HepG2 (cell line): ENCODE measurements around the gene SHROOM2. TPM values are rescaled to one million over a fixed set of nuclear protein-coding genes. Genes with fewer than 3 reads are reported as not detected.

Source experiments
- ATAC-seq: fragments of 200-7000 bp; cut with Tn5 transposase; 3 replicates; pipeline ENCODE4 v1.9.1; 2020; ENCODE audit warnings: mild to moderate bottlenecking, moderate library complexity
- BruUV-seq: library from RNA; stranded (reverse); fragments of 400-500 nt; replicated peaks from 2 replicates; lab custom pipeline; 2021; lab: Mats Ljungman, UMichigan
- CTCF ChIA-PET: fragments of 300-600 bp; formaldehyde crosslinking; extraction: SDS; loops from one replicate; lab custom pipeline; 2021; ENCODE audit warnings: low total read pairs, inconsistent platforms, low intra/inter-chr PET ratio; lab: Yijun Ruan, JAX
- POLR2A ChIA-PET: fragments of 350-600 bp; sonication (Branson Sonifier 250); formaldehyde crosslinking; loops from one replicate; lab custom pipeline; 2020; ENCODE audit warnings: antibody characterized with exemption, inconsistent platforms; lab: Yijun Ruan, JAX
- DNase-seq: peaks from one replicate; pipeline ENCODE4 v3.0.0-alpha.2; 2015; ENCODE audit warnings: low spot score
- FAIRE-seq: peaks from 3 replicates; lab custom pipeline; 2011; peaks lifted over from hg19 to GRCh38; lab: Jason Lieb, UNC
- H2AFZ ChIP-seq: one replicate; pipeline ENCODE4 v1.6.1; 2011; ENCODE audit warnings: low read length, inconsistent platforms
- H3K27ac ChIP-seq: fragments of 300-600 bp; 3 replicates; pipeline ENCODE4 v1.8.0; 2011; ENCODE audit warnings: mixed run types, mild to moderate bottlenecking, mixed read lengths, low read length, inconsistent platforms; ENCODE audit not compliant: insufficient read depth; ENCODE audit errors: extremely low read length
- H3K27me3 ChIP-seq, 2 experiments: fragments of 200-600 bp in 1 of 2; 2 replicates in 1 of 2; 3 replicates in 1 of 2; pipeline versions ENCODE4 v1.6.0 to v1.8.0; 2011; ENCODE audit warnings: low read length in 2 of 2, mild to moderate bottlenecking in 2 of 2, moderate library complexity in 2 of 2, inconsistent platforms in 1 of 2; ENCODE audit not compliant: insufficient read depth in 2 of 2, control insufficient read depth in 1 of 2
- H3K36me3 ChIP-seq, 2 experiments: fragments of 200-600 bp in 1 of 2; replicated peaks in 1 of 2; 2 replicates in 1 of 2; 3 replicates in 1 of 2; pipeline versions ENCODE4 v1.5.1 to v1.8.0; 2011; ENCODE audit warnings: low read length in 2 of 2, inconsistent platforms in 1 of 2; ENCODE audit not compliant: insufficient read depth in 2 of 2, control insufficient read depth in 1 of 2
- H3K4me1 ChIP-seq: 2 replicates; pipeline ENCODE4 v1.5.1; 2012; ENCODE audit warnings: low read length, inconsistent platforms; ENCODE audit not compliant: insufficient read depth
- H3K4me2 ChIP-seq: 2 replicates; pipeline ENCODE4 v1.6.0; 2011; ENCODE audit warnings: low read depth, low read length, inconsistent platforms
- H3K4me3 ChIP-seq, 3 experiments: fragments of 200-600 bp in 1 of 3; sonication (generic), shearing (Covaris generic) in 1 of 3; replicated peaks in 1 of 3; 2 replicates each; pipeline ENCODE4 v1.5.1; 2011 to 2016; ENCODE audit warnings: low read length in 3 of 3, inconsistent platforms in 2 of 3, low read depth in 2 of 3, mild to moderate bottlenecking in 2 of 3, control low read depth in 1 of 3, mixed read lengths in 1 of 3; ENCODE audit not compliant: insufficient read depth in 1 of 3
- H3K79me2 ChIP-seq: one replicate; pipeline ENCODE4 v1.6.1; 2011; ENCODE audit warnings: low read length, inconsistent platforms; ENCODE audit not compliant: insufficient read depth
- H3K9ac ChIP-seq: 2 replicates; pipeline ENCODE4 v1.6.0; 2011; ENCODE audit warnings: mild to moderate bottlenecking, low read depth, low read length, inconsistent platforms; ENCODE audit not compliant: insufficient read depth
- H3K9me3 ChIP-seq: 2 replicates; pipeline ENCODE4 v1.5.1; 2012; ENCODE audit warnings: mild to moderate bottlenecking, low read length
- H4K20me1 ChIP-seq: 2 replicates; pipeline ENCODE4 v1.6.0; 2011; ENCODE audit warnings: inconsistent platforms, mild to moderate bottlenecking, low read length, moderate library complexity; ENCODE audit not compliant: insufficient read depth
- ARNT ChIP-seq: fragments of 450-650 bp; IDR thresholded peaks from 2 replicates; pipeline ENCODE4 v1.6.1; 2017
- FIP1L1 ChIP-seq: fragments of 200-400 bp; formaldehyde crosslinking; IDR thresholded peaks from 2 replicates; pipeline ENCODE4 v1.6.1; 2018; ENCODE audit warnings: low read depth, mild to moderate bottlenecking, low read length, moderate library complexity, borderline replicate concordance; ENCODE audit not compliant: insufficient read depth
- FOXP1 ChIP-seq, 2 experiments: fragments of 450-650 bp in 1 of 2; IDR thresholded peaks; 2 replicates each; pipeline ENCODE4 v1.6.1; 2017 to 2018; ENCODE audit warnings: antibody characterized with exemption in 1 of 2
- GTF2F1 ChIP-seq: fragments of 150-350 bp; IDR thresholded peaks from 2 replicates; pipeline ENCODE4 v1.6.1; 2014; ENCODE audit warnings: low read length
- THAP11 ChIP-seq: IDR thresholded peaks from 2 replicates; pipeline ENCODE4 v1.6.1; 2016; ENCODE audit warnings: missing biosample characterization, missing genetic modification reagents
- ZBTB20 ChIP-seq: sonication (generic); formaldehyde crosslinking; IDR thresholded peaks from 2 replicates; pipeline ENCODE4 v1.8.1; 2023; ENCODE audit warnings: missing genetic modification reagents, low read depth, mild to moderate bottlenecking, borderline replicate concordance
- ZNF550 ChIP-seq: sonication (generic); formaldehyde crosslinking; IDR thresholded peaks from 2 replicates; pipeline ENCODE4 v1.4.0; 2020; ENCODE audit warnings: mild to moderate bottlenecking, missing genetic modification reagents, borderline replicate concordance
- ZNF644 ChIP-seq: IDR thresholded peaks from 2 replicates; pipeline ENCODE4 v1.6.1; 2016; ENCODE audit warnings: low read depth
- ZNF724P ChIP-seq: sonication (generic); formaldehyde crosslinking; IDR thresholded peaks from 2 replicates; pipeline ENCODE4 v1.8.0; 2022; ENCODE audit warnings: missing genetic modification reagents, borderline replicate concordance
- WGBS: methylation state at CpG from one replicate; pipeline ENCODE4 v1.1.6; 2017; ENCODE audit warnings: low lambda C conversion rate; 5-methylcytosine and 5-hydroxymethylcytosine counted together
- in situ Hi-C: cut with HindIII; loops from 2 replicates; pipeline ENCODE4 v1.10.0; 2017; ENCODE audit warnings: low pct_unique_long_range_greater_than_20kb; ENCODE audit not compliant: extremely low pct_ligation_motif_present
- intact Hi-C: fragments of 100-400 bp; cut with micrococcal nuclease; formaldehyde crosslinking; loops from one replicate; pipeline ENCODE4 v1.10.0; 2022; ENCODE audit not compliant: unreplicated experiment
- polyA plus RNA-seq, 8 experiments: library from polyadenylated mRNA; depleted of rRNA in 3 of 8; stranded (reverse) in 7 of 8; unstranded in 1 of 8; fragments of >200 nt; fragmentation: Illumina TruSeq in 4 of 8; extraction: Trizol in 4 of 8; gene quantifications; 2 replicates each; pipeline versions ENCODE4 v1.2.1 to v1.2.3, GENCODE V29; 2011 to 2016; ENCODE audit warnings: low read depth in 4 of 8, missing spikeins in 1 of 8, mixed read lengths in 1 of 8; ENCODE audit not compliant: insufficient read depth in 1 of 8
- total RNA-seq, 5 experiments: library from RNA; depleted of rRNA; stranded (reverse); fragments of >200 nt; fragmentation: Illumina TruSeq; extraction: Trizol; gene quantifications; 2 replicates each; pipeline ENCODE4 v1.2.3, GENCODE V29; 2016; ENCODE audit warnings: low read depth in 1 of 5
- TF ChIP-seq, protein P1 (sequence below): sonication (generic); formaldehyde crosslinking; IDR thresholded peaks from 2 replicates; pipeline ENCODE4 v1.5.0; 2020; ENCODE audit warnings: mild to moderate bottlenecking, missing genetic modification reagents

Gene SHROOM2
- total and polyA plus RNA-seq, 2 of the 13 experiments (the other 11 are each of a cell fraction or from before 2014, with no cell fraction given), result 0.92 to 1.4 TPM

DNA sequence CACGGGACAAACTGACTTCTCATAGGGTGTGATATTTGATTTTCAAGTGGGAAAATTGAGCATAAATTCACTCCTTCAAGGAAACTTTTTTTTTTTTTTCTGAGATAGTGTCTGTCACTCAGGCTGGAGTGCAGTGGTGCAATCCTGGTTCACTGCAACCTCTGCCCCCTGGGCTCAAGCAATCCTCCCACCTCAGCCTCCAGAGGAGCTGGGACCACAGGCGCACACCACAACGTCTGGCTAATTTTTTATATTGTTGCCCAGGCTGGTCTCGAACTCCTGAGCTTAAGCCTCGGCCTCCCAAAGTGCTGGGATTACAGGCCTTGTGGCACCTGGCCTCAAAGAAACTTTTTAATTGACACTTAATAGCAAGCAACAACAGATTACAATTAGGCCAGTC, 194.7 kb downstream of the SHROOM2 start:
- CTCF ChIA-PET, result interaction anchor here (1.1 to 1.4 kb wide), 2 partner anchors 15 to 138 kb away, joined by 3 to 6 read pairs; no protein-coding TSS in a partner anchor
- Histone ChIP-seq H3K9me3 (no peaks in the 10 kb centered on the region), H3K36me3 (no peaks in the 10 kb centered on the region), H3K27me3 (no peaks in the 10 kb centered on the region), H3K9ac (no peak overlapping the region), H3K4me3 (no peak overlapping the region), H3K4me1 (peaks cover 51% of the 10 kb centered on the region), H2AFZ (no peak overlapping the region), H3K79me2 (no peaks in the 10 kb centered on the region), H4K20me1 (no peaks in the 10 kb centered on the region), H3K27ac (peak overlapping the region; percentile 58), H3K4me2 (0 out of 2 replicates have a peak overlapping the region, but pooled peaks have one; percentile 15)
- FAIRE-seq (peak; percentile 18), ATAC-seq (no peak), DNase-seq (no peak)
- BruUV-seq, result no TSS peak
- intact Hi-C loops (loop anchor here (10.0 kb wide), 1 partner anchor 106 kb away; no protein-coding TSS in a partner anchor), in situ Hi-C loops (no loop called here)
- POLR2A ChIA-PET, result no interaction called here
- 65% methylated on average over 5 of the region's 5 CpGs for WGBS
- TF ChIP-seq ARNT, result no peak
- TF ChIP-seq, protein P1, sequence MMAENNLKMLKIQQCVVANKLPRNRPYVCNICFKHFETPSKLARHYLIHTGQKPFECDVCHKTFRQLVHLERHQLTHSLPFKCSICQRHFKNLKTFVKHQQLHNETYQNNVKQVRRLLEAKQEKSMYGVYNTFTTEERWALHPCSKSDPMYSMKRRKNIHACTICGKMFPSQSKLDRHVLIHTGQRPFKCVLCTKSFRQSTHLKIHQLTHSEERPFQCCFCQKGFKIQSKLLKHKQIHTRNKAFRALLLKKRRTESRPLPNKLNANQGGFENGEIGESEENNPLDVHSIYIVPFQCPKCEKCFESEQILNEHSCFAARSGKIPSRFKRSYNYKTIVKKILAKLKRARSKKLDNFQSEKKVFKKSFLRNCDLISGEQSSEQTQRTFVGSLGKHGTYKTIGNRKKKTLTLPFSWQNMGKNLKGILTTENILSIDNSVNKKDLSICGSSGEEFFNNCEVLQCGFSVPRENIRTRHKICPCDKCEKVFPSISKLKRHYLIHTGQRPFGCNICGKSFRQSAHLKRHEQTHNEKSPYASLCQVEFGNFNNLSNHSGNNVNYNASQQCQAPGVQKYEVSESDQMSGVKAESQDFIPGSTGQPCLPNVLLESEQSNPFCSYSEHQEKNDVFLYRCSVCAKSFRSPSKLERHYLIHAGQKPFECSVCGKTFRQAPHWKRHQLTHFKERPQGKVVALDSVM, result peak; percentile 89
- no peak for TF ChIP-seq FIP1L1

DNA sequence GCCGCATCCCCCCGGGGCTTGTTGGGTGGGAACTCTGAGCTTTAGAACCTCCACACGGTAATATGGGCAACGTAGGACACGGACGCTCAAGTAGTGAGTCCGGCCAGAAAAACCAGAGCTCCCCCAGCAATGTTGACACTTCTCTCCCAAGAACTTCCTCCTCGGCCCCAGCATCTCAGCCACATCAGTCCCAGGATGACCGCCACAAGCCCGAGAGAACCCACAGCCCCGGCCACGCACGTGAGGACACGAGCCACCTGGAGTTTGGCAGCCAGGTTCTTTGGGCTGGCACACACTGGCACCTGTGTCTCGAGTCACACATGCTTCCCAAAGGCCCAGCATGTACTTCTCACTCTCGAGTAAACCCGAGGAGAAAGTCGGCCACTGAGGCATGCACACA, 197.2 kb downstream of the SHROOM2 start:
- in situ Hi-C loops, result no loop called here
- Histone ChIP-seq H3K79me2 (no peaks in the 10 kb centered on the region), H3K36me3 (no peaks in the 10 kb centered on the region), H3K9ac (no peak overlapping the region), H4K20me1 (no peaks in the 10 kb centered on the region), H3K4me2 (no peak overlapping the region), H3K27ac (no peak overlapping the region), H3K4me3 (no peak overlapping the region), H2AFZ (no peak overlapping the region), H3K27me3 (no peaks in the 10 kb centered on the region), H3K9me3 (no peaks in the 10 kb centered on the region), H3K4me1 (peaks cover 35% of the 10 kb centered on the region)
- 96% methylated on average over 9 of the region's 18 CpGs for WGBS
- TF ChIP-seq FOXP1 (IDR thresholded peaks at IDR 0.05) (no peak), FOXP1 (CRISPR knock-in tag; IDR thresholded peaks at IDR 0.05) (no peak), ZNF724P (CRISPR knock-in tag) (no peak), THAP11 (CRISPR knock-in tag) (no peak), ZNF644 (CRISPR knock-in tag) (no peak), ZBTB20 (CRISPR knock-in tag) (no peak), GTF2F1 (no peak), ZNF550 (CRISPR knock-in tag) (no peak)
- no peak for FAIRE-seq
- POLR2A ChIA-PET, result no interaction called here
- DNase-seq, result no peak
- no TSS peak for BruUV-seq
- ATAC-seq, result no peak
- intact Hi-C loops, result loop anchor here (10.0 kb wide), 1 partner anchor 109 kb away; no protein-coding TSS in a partner anchor
- CTCF ChIA-PET, result no interaction called here
